Retinal pigment epithelial cell (primary cell): ENCODE data around the gene PGAP6.

Experiments used
- DNase-seq: peaks from one replicate; pipeline ENCODE4 v3.0.0-alpha.2; 2010; ENCODE audit warnings: low read depth
- H3K4me3 ChIP-seq: 2 replicates; pipeline ENCODE4 v1.5.1; 2011; ENCODE audit warnings: mild to moderate bottlenecking, low read length, control low read depth, moderate library complexity
- TF ChIP-seq, protein P1 (sequence below): conservative IDR thresholded peaks from 2 replicates; pipeline ENCODE4 v1.5.1; 2011; ENCODE audit warnings: low read depth, low read length, control low read depth, inconsistent platforms

The PGAP6 gene

DNA sequence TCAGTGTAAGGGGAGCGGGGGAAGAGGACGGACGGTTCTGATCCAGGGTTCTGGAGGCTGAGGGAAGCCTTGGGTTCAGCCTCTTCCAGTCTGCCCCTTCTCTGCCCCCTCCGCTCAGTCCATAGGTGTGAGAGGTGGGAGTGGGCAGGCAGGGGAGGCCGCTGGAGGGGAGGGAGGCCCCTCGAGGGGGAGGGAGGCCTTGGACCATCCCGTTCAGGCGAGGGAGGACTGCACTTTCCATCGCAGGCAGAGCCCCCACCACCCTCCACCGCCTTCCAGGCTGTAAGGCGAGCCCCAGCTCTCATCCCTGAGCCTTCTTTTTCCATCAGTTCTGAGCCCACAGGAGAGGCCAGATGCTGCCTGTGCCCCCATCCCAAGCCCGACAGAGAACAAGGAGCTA is 25.0 kb downstream of the PGAP6 start:
- TF ChIP-seq, protein P1, sequence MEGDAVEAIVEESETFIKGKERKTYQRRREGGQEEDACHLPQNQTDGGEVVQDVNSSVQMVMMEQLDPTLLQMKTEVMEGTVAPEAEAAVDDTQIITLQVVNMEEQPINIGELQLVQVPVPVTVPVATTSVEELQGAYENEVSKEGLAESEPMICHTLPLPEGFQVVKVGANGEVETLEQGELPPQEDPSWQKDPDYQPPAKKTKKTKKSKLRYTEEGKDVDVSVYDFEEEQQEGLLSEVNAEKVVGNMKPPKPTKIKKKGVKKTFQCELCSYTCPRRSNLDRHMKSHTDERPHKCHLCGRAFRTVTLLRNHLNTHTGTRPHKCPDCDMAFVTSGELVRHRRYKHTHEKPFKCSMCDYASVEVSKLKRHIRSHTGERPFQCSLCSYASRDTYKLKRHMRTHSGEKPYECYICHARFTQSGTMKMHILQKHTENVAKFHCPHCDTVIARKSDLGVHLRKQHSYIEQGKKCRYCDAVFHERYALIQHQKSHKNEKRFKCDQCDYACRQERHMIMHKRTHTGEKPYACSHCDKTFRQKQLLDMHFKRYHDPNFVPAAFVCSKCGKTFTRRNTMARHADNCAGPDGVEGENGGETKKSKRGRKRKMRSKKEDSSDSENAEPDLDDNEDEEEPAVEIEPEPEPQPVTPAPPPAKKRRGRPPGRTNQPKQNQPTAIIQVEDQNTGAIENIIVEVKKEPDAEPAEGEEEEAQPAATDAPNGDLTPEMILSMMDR: no peak
- no peak overlapping the region for H3K4me3 ChIP-seq
- DNase-seq: no peak

DNA sequence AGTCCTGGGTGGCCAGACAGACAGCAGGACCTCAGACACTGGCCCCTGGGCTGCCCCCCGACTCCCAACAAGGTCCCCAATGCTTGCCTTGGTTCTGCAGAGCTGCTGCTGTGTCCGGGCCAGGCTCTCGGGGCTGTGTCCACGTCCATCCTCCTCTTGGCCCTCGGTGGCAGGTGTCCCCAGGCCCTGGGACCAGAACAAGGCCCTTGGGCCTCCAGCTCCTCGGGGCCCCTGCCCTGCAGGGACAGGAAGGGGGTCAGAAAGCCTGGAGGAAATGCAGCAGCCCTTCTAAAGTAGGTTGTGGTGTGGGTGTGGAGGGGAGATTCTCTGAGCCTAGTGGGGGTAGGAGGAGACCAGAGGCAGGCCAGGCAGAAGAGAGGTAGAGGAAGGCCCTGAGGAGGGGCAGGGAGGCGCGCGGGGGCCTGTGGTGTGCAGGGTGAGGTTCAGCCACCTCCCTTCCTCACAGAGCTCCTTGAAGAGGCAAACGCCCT is 26.8 kb downstream of the PGAP6 start:
- no peak for DNase-seq
- H3K4me3 ChIP-seq: no peak overlapping the region
- TF ChIP-seq, protein P1: no peak

DNA sequence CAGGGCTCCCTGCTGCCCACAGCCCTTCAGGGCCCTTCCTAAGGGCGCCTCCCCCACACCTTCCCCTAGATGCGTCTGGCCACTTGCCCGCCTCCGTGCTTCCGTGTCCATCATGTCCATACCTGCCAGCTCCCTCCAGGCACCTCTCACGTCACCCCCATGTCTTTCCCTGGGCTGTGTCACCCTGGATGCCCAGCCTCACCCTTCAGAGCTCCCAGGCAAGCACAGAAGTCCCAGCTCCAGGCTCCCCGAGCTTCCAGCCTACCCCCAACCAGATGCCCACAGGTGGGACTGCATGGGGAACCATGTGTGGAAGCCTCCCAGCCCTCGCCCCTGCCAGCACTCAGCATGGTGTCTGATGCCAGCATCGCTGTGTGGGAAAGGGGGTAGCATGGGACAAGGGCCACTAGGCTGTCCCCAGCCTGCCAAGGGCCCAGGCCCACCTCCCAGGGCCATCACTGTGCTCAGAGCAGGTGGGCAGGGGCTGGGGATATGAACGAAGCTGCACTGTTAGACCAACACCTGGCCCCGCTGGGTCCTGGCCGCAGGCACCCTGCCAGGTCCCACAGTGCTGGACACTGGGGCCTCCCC is 27.4 kb downstream of the PGAP6 start:
- TF ChIP-seq, protein P1: no peak
- DNase-seq: no peak
- H3K4me3 ChIP-seq: no peak overlapping the region

DNA sequence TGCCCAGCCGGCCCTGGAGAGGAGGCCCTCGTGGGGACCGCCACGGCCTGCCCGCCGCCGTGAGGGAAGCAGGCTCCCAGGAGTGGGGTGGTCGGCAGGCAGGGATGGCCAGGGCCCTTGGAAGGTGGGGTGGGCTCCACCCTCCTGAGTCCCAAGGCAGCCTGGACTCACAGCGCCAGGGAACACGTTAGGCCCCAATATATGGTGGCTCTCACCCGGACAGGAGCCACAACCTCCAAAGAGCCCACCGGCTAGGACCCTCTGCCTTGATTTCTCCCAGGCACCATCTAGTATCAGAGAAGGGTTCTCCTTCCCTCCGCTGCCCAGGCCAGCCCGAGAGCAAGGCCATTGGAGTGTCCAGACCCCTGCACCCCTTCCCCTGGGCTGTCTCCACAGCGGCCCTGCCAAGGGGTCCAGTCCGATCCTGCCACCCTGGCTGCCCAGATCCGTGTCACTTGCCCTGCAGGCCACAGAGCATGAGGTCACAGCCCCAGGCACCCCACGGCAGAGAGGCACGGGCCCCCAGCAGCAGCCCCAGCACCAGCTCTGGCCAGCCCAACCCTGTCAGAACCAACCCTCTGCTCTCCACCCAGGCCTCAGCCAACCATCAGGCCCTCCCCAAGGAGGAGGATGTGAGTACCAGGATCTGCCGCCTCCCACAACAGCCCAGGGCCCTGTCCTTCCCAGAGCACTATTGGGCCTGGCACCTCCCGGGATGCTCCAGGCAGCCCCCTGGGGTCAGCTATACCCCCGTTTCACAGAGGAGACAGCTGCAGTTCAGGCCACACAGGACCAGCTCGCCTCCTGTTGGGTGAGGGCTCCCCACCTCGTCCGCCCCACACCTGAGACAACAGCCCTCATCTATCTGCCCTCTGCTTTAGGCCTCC is 28.1 kb downstream of the PGAP6 start:
- TF ChIP-seq, protein P1: no peak
- H3K4me3 ChIP-seq: peak overlapping the region; percentile 42
- no peak for DNase-seq

DNA sequence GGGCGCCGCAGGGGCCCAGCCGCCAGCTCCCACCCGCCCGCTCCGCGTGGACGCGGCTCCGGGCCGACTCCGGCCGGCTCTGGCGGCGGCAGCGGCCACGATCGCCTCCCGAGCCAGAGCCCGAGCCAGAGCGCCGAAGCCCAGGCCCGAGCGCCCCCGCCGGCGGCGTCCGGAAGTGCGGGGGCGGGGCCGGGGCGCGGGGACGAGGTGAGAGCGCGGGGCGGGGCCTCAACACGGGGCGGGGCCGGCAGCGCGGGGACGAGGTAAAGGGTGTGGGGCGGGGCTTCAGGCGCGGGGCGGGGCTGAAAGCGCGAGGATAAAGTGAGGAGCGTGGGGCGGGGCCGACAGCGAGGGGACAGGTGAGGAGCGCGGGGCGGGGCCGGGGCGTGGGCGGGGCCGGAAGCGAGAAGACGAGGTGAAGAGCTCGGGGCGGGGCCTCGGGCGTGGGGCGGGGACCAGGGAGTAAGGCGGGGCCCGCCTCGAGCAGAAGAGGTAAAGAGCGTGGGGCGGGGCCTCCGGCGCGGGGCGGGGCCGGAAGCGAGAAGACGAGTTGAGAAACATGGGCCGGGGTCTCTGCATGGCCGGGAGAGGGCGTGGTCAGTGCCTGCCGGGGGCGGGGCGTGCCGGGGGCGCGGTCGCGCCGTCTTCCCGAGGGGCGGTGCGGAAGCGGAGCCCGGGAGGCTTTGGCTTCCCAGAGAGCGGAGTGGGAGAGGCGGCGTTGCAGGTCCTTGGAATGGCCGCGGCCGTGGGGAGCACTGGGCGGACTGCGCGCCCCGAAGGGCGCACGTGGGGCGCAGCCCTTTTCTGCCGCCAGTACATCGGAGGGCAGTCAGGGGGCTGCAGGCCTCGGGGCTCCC is 29.0 kb downstream of the PGAP6 start, which contains the start of gene AXIN1:
AXIN1 (minus strand) TSS at position 177 of the 857 bp plus-strand sequence. CDS start 5,698 bp downstream, outside the sequence.
- peak within 1 kb of the TSS; percentile 64 for H3K4me3 ChIP-seq
- DNase-seq: peak; percentile 76
- TF ChIP-seq, protein P1: no peak

DNA sequence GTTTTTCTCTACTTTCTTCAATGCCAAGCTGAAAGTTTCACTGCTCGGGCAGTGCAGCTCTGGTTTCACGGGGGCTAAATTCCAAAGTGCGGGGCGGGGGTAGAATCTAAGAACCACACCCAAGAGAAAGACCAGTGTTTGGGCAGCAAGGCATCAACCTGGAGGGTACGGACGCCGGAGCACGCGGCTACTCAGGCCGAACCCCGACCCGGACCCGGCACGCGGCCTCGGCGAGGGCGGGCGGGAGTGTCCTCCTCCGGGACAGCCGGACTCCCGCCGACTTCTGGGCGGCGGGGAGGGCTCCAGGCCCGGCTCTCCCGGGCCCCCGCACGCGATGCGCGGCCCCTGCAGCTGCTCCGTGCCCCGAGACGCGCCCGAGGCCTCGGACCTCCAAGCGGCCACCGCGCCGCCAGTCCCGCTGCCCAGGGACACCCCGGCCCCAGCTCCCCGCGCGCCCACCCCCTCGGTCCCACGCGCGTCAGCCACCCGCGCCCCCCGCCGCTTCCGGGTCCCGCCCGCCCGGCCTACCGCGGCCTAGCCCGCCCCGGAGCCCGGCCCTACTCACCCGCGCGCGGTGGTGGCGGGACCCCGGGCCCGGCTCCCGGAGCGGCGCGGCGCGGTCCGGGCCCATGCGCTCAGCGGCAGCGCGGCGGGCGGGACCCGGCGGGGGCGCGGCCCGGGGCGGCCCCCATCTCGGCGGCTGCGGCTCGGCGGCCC is 29.8 kb downstream of the PGAP6 start:
- H3K4me3 ChIP-seq: peak overlapping the region; percentile 64
- DNase-seq: no peak
- TF ChIP-seq, protein P1: no peak
